NCI-H2107 (cell line): ENCODE measurements around the gene NCAN.
"Not testable (repeated sequence)": the region's sequence is repeated elsewhere in the genome, so short reads cannot be mapped to it uniquely, and the experiment has no call there.

ENCODE experiments used
- DNase-seq: peaks from one replicate; lab custom pipeline; 2025; lab: John Stamatoyannopoulos, UW

The NCAN gene

DNA sequence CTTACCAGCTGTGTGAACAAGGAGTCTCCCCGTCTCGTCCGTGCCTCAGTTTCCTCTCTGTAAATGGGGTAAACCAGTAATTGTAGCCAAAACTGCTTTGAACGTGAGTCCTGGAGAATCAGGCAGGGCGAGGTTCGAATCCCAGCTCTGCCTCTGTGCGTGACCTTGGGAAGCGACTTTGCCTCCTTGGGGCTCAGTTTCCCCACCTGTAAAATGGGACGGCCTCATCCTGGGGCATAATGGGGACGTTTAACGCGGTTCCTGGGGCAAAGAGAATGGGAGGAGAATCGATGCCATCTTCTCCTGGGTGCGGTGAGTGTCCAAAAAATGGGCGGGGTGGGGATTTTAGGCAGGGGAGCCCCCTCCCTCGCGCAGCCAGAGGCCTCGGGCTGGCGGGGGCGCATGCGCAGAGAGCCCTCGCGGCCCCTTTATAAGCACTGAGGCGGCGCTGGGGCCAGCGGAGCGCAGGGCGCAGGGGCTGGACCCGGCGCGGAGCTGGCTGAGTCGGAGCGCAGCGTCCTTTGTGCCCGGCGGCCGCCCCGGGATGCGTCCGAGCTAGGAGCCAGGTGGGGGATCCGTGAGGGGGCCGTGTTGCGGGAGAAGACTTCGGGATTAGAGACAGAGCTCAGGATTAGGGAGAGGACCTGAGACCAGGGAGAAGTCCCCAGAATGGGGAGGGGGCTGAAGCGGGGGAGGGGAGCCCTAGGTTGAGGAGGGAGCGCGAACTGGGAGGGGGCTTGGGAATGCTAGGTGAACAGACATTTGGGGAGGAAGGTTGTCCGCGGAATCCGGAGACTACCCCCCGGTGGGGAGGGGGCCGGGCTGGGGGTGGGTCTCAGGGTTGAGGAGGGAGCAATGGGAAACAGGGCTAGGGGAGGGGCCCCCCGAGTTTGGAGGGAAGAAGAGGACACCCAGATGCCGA lies at the start of gene NCAN:
Gene NCAN (plus strand): TSS at position 460 of the 922 bp plus-strand sequence. CDS start 4,996 bp downstream, outside the sequence.
- no peak for DNase-seq

DNA sequence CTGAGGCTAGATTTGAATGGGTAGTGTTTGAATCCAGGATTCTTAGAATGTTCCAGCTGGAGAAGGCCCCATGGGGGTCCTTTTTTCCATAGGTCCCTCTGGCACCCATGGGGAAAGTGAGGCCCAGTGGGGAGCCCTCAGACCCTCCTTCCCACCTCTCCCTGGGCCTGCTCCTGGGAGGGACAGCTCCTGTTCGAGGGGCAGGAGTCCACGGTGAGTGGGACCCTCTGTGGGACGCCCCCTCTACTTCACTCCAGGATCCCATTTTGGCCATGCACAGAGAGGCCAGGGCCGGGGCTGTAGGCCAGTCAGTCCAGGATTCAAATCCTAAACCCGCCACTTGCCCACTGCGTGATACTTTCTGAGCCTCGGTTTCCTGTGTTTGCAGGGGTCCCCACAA lies 49.3 kb upstream of the NCAN start:
- no peak for DNase-seq

DNA sequence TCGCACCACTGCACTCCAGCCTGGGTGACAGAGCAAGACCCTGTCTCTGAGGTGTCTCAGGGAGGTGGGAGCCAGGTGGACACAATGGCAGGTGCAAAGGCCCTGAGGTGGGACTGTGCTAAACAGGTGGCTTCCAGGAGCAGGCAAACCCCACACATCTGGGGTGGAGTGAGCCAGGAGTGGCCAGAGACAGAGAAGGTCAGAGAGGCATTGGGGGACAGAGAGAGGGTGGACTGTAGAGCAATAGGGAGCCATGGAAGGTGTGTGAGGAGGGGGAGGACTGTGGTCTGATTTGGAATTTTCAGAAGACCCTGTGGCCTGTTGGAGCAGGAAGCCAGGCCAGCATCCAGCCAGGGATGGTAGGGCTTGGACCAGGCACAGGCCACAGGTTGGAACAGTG lies 46.4 kb upstream of the NCAN start:
- no peak for DNase-seq

DNA sequence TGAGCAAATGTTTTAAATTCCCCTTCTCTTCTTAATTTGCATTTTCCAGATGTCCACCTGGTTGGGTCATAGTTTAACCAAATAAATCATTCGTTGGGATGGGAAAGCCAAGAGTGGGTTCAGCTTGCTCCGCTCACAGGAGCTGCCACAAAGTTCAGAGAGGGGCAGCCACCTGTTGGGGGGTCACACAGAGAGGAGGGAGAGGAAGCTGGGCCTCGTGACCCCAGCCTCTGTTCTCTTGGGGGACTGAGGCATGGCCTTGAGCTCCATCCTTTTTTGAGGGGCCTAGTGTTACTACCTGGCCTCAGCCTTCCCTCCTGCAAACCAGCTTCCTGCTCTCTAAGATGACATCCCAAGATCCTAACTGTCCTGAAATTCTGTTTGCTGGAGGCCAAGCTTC lies 44.1 kb upstream of the NCAN start:
- no peak for DNase-seq

DNA sequence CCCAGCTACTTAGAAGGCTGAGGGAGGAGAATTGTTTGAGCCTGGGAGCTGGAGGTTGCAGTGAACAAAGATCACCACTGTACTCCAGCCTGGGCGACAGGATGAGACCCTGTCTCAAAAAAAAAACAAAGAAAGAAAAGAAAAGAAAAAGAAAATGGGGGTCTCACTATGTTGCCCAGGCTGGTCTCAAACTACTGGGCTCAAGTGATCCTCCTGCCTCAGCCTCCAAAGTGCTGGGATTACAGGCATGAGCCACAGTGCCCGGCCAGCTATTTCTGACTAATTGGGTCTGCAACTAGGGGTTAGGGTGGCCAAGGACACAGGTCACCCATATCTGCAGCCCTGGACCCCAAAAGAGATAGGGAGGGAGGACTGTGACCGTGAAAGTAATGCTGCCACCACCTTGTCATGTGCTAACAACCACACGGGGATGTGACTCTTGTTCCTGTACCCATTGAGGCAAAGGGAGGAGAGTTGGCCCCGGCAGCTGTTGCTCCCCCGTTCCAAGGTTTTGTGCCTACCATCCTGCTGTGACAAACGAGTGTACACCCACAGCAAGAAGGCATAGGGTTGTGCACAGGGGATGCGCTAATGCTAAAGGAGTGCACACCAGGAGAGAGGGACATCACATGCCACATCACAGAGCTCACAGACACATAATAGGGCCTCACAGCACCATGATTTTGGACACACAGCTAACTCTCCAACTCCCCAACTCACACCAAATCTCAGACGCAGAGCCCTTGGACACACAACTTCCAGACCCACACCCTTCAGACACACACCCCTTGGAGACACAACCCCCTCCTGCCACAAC lies 42.3 kb upstream of the NCAN start:
- DNase-seq, result no peak

DNA sequence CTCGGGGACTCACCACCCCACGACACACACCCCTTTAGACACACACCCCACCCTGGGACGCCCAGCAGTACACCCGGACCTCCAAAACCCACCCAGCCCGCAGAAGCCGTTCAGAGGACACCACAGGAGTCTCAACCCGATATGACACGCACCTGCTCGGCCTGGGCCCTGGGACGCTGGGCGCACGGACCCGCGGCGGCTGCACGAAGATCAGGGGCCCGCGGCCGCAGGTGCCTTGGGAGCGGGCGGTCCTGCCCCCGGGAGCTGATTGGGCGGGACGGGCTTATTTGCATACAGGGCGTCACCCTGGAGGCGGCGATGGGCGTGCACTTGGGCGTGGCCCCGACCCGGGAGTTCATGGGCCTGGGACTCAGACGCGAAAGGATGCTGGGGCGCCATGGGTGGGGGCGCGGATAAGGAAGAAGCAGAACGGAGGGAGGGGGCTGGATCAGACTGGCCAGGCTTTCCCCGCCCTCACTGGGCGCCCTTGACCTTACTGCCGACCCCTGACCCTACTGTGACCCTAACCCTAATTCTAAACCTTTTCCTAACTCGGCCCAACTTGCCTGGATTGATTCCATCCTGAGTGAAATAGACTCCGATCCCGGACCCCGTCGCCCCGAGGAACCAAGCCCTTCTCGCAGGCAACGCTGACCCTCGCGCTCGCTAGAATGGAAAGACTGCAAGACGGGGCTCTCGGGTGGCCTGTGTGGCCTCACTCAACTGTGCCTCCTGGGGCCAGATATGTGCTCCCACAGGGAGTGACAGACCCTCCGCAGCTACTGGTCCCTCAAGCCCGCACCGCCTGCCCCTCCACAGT lies 41.5 kb upstream of the NCAN start, which contains the start of gene MEF2B:
Gene MEF2B (minus strand): TSS at position 211 of the 820 bp plus-strand sequence. CDS start 19,528 bp downstream, outside the sequence.
- DNase-seq, result peak; percentile 82

DNA sequence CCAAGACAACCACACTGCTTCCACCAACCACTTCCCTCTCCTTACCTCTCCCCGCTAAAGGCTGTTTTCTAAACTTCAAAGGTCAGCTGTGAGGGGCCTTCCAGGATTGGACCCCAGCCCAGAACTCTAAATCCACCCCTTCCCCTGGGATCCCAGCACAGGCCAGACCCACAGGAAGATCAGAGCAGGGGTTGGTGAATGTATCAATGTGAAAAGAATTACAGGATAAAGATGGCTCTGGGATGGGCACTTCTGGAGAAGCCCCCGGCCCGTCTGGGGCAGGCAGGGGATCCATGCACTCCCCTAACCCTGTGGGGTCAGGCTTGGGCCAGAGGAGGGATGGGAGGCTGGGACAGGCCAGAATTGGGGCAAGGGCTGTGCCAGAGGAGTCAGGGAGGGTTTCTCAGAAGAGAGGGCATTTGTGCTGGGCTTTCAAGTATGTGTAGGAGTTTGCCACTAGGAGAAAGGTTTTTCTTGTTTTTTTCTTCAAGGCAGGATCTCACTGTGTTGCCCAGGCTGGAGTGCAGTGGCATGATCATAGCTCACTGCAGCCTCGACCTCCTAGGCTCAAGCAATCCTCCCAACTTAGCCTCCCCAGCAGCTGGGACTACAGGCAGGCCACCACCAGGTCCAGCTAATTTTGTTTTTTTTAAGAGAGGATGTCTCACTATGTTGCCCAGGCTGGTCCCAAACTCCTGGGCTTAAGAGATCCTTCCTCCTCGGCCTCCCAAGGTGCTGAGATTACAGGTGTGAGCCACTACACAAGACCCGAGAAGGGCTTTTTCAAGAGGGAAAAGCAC lies 40.7 kb upstream of the NCAN start:
- DNase-seq, result no peak

DNA sequence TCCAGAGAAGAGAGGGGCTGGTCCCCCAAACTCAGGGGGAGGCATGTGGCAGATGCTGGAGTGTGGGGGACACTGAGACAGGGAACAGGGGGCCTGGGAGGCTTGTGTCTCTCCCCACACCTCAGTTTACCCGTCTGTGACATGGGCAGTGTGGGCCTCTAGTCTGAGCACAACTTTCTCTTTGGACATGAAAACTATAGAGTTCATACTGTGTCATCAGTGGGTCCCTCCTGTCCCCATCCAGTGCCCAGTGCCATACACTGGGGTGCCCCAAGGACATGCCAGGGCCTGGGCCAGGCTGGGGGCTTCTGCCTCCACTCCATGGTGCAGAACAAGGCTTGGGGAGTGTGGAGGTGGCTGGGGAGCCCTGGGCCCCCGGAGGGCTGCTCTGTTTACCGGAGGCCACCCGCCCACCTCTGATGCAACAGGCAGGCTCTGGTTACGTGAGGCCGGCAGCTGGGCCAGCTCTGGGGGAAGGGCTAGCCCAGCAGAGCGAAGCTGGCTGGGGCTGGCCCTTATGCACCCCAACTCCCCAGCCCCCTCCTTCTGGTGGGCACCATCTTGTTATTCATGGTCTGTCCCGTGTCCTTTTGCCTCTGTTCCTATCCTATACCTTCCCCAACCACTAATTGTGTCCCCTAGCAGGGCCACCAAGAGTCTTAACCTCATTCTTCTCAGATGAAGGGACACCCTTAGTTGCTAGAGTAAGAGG lies 39.8 kb upstream of the NCAN start:
- peak; percentile 59 for DNase-seq

DNA sequence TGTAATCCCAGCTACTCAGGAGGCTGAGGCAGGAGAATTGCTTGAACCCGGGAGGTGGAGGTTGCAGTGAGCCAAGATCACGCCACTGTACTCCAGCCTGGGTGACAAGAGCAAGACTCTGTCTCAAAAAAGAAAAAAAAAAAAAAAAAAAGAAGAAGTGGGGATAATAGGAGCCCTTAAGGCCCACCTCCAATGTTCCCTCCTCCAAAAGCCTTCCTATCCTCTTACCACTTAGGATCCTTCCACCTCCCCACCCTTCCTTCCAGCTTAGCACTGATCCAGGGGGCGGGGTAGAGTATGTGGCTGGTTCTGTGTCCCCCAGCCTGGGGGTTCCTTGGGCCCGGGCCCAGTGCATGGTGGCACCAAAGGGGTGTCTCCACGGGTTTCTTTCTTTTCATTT lies 38.5 kb upstream of the NCAN start:
- DNase-seq, result not testable (repeated sequence)

DNA sequence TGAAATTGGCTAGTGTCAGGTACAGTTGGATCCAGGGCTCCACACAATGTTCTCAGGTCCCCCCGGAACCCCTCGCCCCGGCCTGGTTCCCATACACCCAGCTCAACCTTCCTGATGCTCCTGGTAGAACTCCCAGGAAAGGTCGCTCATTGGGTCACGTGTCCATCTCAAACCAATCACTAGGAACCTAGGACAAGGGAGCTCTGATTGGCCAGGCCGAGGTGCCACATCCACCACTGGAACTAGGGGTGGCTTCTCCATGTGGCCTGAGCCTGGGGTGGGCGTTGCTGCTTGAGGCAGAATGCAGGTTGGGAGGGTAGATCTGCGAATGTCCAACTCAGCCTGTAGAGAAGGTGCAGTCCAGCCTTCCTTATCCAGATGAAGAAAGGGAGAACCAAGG lies 34.8 kb upstream of the NCAN start:
- DNase-seq, result no peak

DNA sequence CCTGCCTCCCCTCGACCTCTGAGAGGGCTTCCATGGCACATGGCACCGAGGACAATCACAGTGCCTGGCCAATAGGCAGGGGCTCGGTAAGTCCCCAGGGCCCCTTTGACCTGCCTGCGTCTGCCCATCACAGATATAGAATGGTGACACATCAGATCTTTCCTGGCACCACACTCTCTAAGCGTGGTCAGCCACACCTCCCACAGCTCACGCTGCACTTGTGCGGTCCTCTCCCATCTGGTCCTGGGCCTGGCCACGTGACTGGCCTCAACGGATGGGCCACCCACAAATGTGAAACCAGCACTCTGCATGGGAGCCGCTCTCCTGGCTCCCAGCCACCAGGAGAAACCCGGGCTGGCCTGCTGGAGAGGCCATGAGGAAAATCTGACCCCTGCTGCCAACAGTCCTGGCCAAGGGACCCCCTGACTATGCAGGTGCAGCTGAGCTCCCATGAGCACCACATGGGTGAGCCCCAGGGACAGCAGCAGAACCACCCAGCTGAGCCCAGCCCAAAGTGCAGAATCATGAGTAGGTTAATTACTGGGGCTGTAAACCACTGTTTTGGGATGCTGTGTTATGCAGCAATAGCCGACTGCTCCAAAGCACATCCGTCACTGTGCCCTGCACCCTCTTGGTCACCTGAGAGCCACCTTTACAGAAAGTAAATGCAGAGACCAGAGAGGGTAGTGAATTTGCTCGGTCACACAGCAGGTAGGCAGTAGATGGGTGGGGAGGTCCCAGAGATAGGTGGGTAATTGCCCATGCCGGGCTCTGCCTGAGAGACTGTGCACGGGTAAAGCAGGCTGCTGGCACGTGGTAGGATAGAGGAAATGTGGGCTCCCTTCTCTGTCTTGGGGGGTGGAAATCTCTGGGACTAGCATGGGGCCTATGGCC lies 32.0 kb upstream of the NCAN start:
- no peak for DNase-seq

DNA sequence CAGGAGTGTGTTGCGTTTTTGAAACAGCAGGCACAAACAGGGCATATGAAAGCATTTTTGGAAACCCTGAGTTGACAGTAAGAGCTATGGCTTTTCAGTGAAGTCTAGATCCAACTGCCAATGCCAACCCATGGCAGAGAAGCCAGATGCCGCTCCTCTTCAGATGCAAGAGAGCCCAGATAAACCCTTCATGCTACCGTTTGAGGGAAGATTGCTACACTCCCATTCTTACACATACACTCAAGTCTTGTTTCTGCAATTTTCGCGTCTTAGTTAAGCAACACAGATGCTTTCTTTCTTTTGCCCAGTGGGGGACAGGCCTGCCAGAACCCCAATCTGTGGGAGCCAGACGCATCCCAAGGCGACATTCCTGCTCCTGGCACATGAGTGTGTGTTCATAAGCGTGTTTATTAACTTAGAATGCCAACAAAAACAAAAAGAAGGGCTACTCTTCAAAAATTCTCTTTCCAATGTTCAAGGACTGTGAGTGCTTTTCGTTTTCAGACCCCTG lies 30.2 kb upstream of the NCAN start:
- no peak for DNase-seq

DNA sequence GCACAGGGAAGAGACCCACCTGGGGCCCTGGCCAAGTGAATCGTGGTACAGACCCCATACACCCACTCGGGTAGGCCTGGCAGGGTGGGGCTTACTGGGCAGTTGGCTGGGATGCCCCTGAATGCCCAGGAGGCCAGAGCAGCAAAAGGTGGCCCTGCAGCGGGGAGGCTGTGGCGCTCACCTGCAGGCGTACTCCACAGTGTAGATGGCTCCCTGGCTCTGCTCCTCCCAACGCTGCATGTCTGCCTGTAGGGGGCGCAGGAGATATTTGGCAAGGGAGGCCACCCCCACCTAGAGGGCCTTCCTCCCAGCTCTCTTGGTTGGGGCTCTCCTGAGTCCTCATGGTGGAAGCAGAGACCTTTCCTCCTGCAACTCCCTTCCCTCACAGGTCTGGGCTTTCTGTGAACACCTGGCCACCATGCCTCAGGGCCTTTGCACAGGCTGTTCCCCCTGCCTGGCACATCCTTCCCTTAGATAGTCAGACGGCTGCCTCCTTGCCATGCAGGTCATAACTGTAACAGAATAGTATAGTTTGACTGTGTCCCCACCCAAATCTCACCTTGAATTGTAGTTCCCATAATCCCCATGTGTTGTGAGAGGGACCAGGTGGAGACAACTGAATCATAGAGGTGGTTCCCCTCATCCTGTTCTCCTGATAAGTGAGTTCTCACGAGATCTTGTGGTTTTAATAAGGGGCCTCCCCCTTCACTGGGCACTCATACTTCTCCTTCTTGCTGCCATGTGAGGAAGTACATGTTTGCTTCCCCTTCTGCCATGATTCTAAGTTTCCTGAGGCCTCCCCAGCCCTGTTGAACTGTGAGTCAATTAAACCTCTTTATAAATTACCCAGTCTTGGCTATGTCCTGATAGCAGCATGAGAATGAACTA lies 25.7 kb upstream of the NCAN start:
- DNase-seq, result no peak

DNA sequence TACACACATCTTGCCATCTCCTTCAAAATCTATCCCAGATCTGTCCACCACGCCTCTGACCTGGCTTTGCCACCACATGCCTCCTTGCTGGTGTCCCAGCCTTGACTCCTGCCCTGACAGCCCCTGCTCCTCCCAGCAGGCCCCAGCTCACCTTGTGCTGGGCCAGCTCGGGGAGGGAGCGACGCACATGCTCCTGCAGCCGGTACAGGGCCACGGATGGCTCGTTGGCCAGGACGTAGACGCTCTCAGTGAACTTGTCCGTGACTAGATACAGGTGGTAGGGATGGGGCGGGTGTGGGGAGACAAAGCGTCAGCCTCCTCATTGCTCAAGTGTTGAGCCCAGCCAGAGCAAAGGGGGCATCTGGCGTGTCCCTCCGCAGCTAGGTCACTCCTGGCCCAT lies 25.0 kb upstream of the NCAN start:
- DNase-seq, result no peak

DNA sequence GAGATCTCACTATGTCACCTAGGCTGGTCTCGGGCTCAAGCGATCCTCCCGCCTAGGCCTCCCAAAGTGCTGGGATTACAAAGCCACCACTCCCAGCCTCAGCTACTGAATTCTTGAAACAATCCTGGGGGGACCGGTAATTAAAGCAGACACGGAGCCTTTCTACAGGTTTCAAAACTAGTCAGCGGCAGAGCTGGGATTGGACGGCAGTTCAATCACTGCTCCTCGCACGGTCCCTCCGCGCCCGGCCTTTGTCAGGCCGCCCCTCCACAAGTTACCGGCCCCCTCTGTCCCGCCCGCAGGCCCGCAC lies 20.0 kb upstream of the NCAN start:
- DNase-seq, result no peak

DNA sequence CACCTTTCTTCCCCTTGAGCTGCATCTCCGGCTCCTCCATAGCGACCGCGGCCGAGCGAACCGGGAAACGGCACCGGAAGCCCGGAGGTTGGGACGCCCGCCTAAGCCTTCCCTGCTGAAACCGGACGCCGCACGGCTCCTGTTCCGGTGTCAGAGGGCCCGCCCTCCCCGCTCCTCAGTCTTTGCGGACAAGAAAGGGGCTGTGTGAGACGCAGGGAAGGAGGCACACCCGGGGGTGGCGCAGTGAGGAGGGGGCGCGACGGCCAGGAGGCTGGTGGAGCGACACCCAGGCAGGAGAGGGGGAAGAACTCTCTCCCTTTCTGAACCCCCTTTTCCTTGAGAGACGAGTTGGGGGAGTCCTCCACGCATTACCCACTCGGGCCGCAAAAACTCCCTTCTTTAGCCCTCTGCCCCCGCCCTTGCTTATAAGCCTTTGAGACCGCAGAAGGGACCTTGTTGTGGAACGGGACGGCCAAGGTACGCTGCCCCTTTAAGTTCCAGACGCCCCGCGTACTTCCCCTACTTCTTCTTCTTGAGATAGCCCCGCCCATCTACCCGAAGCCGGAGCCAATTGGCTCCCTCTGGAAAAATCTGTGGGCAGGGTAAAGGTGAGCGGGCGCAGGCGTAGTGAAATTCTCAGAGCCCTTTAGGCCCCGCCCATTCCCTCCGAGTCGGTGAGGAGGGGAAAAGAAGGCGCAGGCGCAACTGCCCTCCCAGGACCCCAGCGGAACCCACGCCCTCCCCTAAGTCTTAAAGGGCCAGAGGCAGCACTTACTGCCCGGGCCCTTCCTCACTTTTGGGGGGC lies 19.5 kb upstream of the NCAN start, which contains the start of the genes BORCS8 and RFXANK:
Gene BORCS8 (minus strand): TSS at position 75 of the 805 bp plus-strand sequence. CDS start 35 bp downstream, at position 40.
Gene RFXANK (plus strand): TSS at position 181 of the 805 bp plus-strand sequence. CDS start 1,689 bp downstream, outside the sequence.
- peak; percentile 94 for DNase-seq

DNA sequence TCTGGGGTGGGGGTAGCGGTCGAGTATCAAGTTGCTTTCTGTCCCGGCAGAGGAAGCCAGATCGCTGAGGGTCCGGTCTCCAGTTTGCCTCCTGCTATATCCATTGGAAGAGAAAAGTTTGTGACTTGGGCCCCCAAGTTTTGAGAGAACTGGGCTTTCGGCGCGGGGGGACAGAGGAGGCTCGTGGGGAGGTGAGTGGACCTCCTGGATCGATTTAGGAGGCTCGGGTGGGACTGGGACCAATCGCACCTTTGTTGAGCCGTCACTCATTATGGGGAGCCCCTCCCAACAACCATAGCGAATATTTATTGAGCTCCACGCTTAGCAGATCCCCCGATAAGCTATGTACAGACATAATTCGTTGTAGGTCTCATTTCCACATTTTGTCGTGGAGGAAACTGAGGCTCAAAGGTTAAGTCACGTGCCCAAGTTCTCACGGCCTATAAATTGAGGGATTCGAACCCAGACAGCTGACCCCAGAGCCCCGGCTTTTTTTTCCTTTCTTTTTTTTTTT lies 18.8 kb upstream of the NCAN start:
- DNase-seq, result no peak
